ENCODE results near the gene SGK2.
"Not testable (repeated sequence)": the region's sequence is repeated elsewhere in the genome, so short reads cannot be mapped to it uniquely, and the experiment has no call there.

Gene SGK2

GRCh38 chr20:43605715-43606114 is 46.9 kb downstream of the SGK2 start:
- Histone ChIP-seq H3K4me1 (ENCODE audit: control insufficient read depth in 1 of 2, insufficient read depth in 1 of 2, low read depth in 1 of 2, low read length in 1 of 2) (no peaks in the 10 kb centered on the region), H3K9me3 (no peaks in the 10 kb centered on the region), H3K27me3 (no peaks in the 10 kb centered on the region), H3K36me3 (peaks cover 25% of the 10 kb centered on the region), H3K27ac (no peak overlapping the region), H3K4me3 (ENCODE audit: low read depth in 1 of 2, low read length in 1 of 2) (no peak overlapping the region)
- no peak for TF ChIP-seq CTCF (IDR thresholded peaks at IDR 0.05)

GRCh38 chr20:43607278-43607677 is 48.5 kb downstream of the SGK2 start:
- not testable (repeated sequence) for H3K9me3 ChIP-seq; H3K4me3 ChIP-seq (ENCODE audit: low read depth in 1 of 2, low read length in 1 of 2); H3K27ac ChIP-seq; H3K4me1 ChIP-seq (ENCODE audit: control insufficient read depth in 1 of 2, insufficient read depth in 1 of 2, low read depth in 1 of 2, low read length in 1 of 2); H3K27me3 ChIP-seq
- H3K36me3 ChIP-seq: peaks cover 25% of the 10 kb centered on the region

GRCh38 chr20:43631598-43631997 is 72.8 kb downstream of the SGK2 start:
- H3K27ac ChIP-seq: no peak overlapping the region
- H3K4me1 ChIP-seq (ENCODE audit: control insufficient read depth in 1 of 2, insufficient read depth in 1 of 2, low read depth in 1 of 2, low read length in 1 of 2): no peaks in the 10 kb centered on the region
- no peak overlapping the region for H3K4me3 ChIP-seq (ENCODE audit: low read depth in 1 of 2, low read length in 1 of 2)
- TF ChIP-seq CTCF (IDR thresholded peaks at IDR 0.05): no peak
- peaks cover 33% of the 10 kb centered on the region for H3K36me3 ChIP-seq
- no peaks in the 10 kb centered on the region for H3K27me3 ChIP-seq
- no peaks in the 10 kb centered on the region for H3K9me3 ChIP-seq

Data from neutrophil (primary cell).